Activated T-cell treated with anti-CD3 and anti-CD28 coated beads, Interleukin-2, amount 50 U/mL, for 48 hours (primary cell): ENCODE data around the gene PAPPA.

Experiments used
- DNase-seq, 2 experiments: peaks; one replicate each; pipeline ENCODE4 v3.0.0-alpha.2; 2020

The PAPPA gene

GRCh38 chr9:116233160-116233530 is 79.6 kb downstream of the PAPPA start:
- no peak for DNase-seq

DNA sequence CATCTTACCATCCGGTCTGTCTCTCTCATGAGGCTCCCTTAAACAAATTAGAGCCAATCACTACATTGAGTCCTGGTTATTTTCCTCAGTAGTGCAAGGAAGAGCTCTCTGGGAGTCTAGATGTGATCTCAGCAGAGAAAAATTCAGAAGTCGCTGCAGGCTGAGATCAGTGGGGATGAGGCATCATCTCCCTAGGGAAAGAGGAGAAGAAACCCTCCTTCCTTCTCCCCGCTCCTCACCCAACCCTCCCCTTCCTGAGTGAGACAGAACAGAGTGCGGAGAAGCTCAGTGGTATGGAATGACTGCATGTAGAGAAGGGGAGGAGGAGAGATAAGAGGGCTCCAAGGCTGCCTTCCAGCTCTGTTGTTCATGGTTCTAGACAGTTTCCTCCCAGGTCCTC is 80.5 kb downstream of the PAPPA start:
- no peak for DNase-seq

DNA sequence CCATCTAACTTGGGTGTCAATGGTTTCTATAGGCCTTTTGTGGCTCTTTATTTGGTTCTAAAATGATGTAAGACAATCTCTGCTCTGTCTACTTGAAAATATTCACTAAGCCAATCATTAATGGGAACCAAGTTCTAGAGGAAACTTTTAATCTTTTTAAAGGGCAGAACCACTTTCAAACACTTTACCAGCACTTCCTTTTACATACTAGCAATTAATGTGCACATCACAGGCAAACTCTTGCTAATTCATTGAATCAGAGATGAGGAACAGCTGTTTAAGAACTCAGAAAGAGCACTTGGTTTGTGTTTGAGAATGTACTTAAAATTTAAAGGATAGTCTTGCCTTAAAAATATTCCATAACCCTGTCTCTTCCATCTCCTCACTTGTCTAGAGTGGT is 83.4 kb downstream of the PAPPA start:
- no peak for DNase-seq

DNA sequence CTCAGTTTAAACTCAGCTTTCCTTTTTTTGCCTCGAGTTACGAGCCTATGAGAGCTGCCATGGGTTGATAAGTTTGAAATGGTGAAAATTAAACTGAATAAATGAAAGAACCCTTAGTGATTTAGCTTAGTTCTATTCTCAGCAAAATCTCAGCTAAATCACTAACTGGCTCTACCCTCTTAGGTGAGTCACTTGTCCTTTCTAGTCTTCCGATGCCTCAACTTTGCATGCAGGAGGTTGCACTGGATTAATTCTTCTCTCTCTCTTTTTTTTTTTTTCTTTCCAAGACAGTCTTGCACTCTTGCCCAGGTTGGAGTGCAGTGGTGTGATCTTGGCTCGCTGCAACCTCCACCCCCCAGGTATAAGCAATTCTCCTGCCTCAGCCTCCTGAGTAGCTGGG is 83.9 kb downstream of the PAPPA start:
- no peak for DNase-seq

- DNase-seq: no peak
Measured at GRCh38 chr9:116238225-116238624, 84.6 kb downstream of the PAPPA start.

DNA sequence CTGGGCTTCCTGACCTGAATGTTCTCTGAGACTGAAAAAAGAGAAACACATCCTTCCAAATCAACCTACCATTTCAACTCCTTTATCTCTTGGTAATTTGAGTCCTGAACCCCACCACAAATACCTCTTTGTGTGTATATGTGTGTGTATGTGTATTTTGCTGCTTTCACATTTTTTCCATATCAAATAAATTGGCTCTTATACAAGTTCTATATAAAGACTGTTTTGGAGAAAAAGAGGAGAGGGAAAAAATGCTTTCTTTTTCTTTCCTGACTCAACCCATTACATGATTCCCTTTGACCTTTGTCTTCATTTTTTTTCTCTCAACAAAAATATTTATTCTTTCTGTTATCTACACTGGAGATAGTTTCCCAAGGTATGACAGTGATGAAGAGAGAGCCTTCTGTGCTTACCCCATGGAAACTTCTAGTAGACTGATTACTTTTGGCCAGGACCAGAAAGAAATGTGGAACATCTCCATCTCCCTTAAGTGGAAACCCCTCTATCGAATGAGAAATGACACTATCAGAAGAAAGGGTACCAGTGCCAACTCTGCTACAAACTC is 85.3 kb downstream of the PAPPA start:
- DNase-seq: no peak

- no peak for DNase-seq
Measured at GRCh38 chr9:116243708-116244107, 90.1 kb downstream of the PAPPA start.

DNA sequence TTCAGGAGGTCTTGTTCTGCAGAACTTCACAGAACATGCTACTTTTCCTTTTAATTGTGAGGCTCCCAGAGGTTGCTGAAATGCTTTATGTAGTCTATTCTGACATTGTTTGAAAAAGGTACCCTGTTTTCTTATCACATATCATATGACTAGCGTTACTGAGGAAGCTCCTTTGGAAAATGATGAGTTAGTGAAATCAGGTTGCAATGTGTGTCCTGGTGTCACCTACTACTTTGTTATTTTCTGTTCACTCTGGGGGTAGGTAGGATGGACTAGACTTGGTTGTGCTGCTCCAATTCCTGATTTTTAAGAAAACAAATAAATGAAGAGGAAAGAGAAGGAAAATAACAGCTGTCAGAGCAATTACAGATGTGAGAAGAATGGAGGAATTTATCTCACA is 93.7 kb downstream of the PAPPA start:
- DNase-seq: no peak

DNA sequence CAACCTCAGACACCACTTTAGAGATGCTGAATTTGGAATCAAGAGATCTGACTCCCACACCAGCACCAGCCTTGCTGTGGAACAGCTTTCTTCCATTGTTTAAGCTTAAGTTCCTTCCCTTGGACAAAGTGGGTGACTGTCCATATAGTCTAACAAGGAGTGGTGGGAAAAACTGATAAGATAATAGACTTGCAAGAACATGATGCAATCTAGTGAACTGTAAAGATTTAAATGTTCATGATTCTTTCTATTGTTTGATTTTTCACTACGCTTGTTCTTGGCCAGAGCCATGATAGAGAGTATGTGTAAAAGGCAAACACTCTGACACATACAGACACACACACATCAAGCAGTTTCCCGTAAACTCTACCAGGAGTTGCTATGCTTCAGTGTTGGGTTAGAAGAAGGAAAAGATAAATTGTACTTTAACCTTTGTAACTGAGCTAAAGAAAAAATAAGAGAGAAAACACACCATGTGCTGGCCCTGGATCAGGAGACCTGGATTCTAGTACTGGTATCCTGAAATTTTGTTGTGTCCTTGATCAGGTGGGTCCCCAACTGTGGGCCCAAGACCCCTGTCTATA is 94.3 kb downstream of the PAPPA start:
- no peak for DNase-seq

DNA sequence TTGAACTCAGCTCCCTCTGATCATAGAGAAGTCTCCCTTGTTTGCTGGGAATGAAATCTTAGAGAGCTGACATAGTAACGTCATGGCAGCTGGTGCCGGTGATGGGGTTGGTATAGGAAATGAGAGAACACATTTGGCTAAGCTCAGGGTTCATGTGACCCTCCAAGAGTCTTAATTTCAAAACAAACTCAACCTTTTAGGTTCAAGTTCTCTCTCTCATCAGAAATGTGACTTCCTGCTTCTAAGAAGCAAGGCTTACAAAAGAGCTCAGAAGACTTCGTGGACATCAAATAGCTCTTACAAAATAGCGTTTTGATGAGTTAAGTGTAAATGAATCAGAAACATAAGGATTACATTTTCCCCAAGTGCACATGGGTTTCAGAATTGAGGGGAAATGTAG is 97.3 kb downstream of the PAPPA start:
- DNase-seq: no peak

DNA sequence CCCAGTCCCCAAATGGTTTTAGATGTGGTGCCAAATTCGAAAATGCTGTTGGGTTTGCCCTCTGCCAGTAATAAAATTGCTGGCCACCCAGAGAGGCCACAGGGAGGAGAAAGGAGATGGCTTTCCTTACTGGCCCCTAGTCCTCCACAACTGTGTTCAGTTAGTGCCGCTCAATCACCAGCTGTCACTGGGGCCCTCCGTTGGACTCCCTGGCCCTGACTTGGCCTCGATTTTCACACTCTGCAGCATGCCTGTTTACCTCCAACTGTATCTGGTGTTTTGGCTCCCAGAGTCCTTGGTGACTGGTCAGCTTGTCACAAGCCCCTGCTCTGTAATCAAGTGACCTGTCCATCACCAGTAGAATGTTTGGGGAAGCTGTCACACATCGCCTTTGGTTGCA is 97.8 kb downstream of the PAPPA start:
- no peak for DNase-seq

DNA sequence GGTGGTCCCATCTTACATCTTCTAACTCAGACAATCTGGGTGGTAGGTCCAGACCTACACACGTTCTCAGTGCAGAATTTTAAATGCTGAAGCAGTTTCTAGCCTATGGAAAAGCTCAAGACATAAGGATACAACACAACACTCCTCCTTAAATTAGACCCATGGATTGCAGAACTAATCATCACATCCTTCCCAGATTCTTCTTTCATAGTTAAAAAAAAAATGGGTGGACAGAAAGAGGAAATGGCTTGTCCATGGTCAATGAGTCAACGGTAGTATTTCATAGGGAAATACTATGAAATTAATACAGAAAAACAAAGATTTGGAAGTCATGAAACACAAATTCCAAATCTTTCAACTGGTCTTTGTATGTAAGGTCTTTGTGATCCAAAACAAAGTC is 106.9 kb downstream of the PAPPA start:
- DNase-seq: no peak

GRCh38 chr9:116262448-116262847 is 108.9 kb downstream of the PAPPA start:
- no peak for DNase-seq

DNA sequence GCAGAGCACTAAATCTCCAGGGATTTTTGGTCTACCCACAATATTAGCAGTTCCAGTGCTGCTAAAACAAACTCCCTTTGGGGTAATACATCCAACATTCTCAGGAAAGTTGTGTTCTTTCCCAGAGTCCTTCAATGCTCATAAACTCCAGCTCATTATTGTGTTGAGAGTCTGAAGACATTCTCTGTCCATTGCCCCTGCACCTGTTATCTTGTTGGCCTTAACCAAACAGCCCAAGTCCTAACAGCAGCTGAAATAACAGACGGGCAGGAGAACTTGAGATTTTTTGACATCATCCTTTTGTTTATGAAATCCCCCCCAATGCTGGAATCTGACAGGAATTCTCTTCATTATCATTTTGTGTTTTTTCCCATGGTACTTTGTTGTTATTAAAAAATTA is 110.8 kb downstream of the PAPPA start:
- no peak for DNase-seq

GRCh38 chr9:116267021-116267420 is 113.4 kb downstream of the PAPPA start:
- no peak for DNase-seq

DNA sequence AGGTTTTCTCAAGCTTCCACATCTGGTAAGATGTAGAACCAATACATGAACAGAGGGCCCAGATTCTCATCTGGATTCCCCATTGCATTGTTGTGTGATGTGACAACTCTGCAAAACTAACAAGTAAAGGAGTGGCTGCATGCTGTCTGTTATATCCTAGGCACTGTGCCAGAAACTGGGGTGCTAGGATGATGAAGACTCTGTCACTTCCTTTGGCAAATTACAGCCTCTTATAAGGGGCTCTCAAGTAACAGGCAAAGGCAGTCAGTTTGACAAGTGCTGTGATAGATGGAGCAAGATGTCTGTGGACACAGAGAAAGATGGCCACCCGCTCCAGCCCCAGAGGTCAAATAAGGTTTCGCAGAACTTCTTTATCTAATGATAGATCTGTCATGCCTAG is 115.7 kb downstream of the PAPPA start:
- no peak for DNase-seq

DNA sequence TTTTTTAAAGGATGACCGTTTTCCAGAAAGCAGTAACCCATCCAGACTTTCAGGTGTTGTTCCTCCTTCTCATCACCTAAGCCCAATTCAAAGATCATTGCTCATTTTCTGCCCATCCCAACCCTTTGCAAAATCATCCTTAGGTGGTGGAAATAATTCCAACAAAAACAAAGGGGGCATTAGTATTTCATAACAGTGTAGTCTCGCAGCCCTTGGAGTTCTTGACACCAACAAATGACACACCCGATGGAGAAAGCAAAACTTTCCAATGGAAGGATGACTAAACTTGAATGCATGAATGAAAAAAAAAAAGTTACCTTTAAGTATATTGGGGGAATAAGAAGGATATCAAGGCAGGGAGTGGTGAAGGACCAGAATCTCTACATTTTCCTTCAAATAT is 117.0 kb downstream of the PAPPA start:
- DNase-seq: no peak

GRCh38 chr9:116271340-116271739 is 117.7 kb downstream of the PAPPA start:
- no peak for DNase-seq

GRCh38 chr9:116271991-116272390 is 118.4 kb downstream of the PAPPA start:
- DNase-seq: no peak

DNA sequence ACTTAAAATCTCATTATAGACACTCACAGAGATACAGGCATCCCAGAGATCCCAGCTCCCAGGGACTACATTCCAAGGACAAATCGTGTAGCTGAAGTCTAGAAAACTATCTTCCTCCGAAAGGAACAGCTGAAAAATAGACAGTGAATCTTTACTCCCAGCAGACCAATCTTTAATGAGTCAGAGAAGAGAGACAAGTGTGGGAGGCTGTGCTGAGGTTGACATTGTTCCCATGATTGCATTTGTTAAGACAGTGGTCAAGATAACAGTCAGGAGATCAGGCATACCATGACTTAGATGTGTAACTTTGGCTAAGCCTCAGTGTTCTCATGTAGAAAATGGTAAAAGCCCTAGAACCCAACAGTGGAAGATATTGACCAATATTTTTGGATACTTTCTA is 120.7 kb downstream of the PAPPA start:
- no peak for DNase-seq

DNA sequence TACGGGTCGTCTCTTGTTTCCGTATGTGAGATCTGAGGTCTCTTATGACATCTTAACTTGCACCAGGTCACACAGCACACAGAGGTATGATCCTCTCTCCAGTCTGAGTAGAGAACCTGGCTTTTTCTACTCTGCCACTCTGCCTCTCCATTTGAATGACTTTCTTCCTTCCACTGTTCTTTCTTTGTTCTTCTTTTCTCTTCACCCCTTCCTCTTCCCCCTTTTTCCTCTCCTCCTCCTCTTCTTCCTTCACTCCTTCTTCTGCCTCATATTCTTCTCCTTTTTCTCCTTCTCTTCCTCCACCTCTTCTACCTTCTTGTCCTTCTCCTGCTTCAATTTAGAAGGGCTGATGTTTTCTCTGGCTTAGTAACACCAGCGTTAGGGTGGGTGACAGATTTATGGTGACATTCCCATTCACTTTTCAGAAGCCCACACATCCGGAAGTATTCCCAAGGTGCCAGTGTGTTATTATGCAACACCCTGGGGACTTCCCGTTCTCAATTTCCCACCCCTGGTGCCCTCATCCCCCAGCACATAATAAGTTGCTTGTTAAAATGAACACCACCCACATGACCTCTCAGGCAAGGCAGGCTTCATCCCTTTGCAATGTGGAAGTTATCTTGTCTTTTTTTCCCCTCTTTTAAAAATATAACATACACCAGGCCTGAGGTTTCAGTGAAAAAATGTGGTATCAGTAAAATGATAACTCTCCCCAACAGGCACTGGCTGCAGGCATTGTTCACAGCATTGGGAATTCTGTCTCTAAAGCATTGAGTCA is 122.0 kb downstream of the PAPPA start:
- no peak for DNase-seq

DNA sequence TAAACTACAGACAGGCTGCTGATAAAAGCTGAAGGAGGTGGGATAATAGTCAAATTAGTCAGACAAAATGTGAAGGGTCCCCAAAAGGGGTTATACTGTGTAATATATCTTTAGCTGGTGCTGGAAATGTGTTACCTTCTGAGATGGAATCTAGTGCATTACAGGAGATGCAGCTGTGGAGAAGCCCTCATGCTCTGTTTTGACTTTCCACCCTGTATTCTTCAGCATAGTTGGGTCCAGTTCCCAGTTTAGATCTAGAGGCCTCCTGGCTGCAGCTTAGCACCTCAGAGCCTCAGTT is 122.6 kb downstream of the PAPPA start:
- no peak for DNase-seq

GRCh38 chr9:116276651-116277121 is 123.1 kb downstream of the PAPPA start:
- no peak for DNase-seq

GRCh38 chr9:116278326-116278725 is 124.7 kb downstream of the PAPPA start:
- no peak for DNase-seq

DNA sequence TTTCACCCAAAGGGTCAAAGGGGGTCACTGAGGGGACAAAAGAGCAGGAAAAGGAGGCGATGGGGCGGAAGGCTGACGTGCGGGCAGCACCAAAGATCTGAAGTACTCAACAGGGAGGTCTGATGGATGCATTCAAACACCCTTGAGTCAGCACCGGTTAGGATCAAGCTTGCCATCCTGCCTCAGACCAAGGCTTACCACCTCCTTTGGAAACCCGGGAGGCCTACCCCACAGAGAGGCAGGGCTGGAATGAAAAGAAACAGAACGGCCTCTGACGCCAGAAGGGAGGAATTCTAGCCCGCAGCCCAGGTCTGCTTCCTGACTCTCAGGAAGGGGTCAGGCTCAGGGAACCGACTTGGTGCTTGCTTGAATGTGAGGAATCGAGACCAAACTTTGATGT is 125.6 kb downstream of the PAPPA start:
- DNase-seq: no peak
